ENCODE results near the gene REC8.

The REC8 gene

DNA sequence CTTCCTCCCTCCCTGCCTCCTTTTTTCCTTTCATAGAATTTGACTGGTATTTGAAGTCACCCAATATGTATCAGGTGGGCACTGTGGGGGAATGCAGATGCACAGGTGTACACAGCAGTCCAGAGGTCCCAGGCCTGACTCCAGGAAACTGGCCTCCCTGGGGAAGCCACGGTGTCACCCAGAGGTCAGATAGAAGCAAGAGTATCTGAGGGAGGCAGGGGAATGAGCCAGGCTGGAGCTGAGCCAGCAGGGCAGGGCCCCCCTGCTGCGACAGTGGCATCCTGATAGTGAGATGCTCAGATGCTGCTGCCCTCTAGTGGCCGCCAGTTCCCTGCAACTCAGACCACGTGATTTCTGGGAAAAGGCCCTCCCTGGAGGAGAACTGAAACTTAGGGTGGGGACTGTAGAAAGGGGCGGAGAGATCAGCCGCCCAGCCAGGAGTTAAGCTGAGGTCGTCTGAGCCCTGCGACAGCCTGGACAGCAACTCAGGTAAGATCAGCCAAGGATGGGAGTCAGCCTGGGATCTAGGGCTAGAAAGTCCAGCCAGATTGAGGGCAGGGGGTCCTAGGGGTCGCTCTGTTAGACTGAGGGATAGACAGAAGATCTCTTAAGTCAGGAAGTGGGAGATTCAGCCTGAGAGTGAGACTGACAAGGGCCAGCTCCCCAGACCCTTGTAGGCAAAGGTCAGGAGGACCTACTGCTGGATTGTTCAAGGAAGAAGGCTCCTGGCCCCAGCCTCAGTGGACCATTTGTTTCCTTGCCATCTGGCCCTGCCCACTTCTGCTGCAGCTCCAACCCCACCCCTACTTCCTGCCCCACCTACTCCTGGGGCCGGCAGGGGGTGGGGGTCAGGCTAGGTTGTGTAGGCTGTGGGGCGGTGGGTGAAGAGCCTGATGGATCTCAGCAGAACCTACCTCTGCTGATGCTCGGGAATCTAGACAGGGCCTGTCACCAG, 10.8 kb upstream of the REC8 start, which contains the start of gene IRF9:
Gene IRF9 (plus strand): TSS at position 416 of the 955 bp plus-strand sequence. CDS start 880 bp downstream, outside the sequence.
- TF ChIP-seq, protein P1, sequence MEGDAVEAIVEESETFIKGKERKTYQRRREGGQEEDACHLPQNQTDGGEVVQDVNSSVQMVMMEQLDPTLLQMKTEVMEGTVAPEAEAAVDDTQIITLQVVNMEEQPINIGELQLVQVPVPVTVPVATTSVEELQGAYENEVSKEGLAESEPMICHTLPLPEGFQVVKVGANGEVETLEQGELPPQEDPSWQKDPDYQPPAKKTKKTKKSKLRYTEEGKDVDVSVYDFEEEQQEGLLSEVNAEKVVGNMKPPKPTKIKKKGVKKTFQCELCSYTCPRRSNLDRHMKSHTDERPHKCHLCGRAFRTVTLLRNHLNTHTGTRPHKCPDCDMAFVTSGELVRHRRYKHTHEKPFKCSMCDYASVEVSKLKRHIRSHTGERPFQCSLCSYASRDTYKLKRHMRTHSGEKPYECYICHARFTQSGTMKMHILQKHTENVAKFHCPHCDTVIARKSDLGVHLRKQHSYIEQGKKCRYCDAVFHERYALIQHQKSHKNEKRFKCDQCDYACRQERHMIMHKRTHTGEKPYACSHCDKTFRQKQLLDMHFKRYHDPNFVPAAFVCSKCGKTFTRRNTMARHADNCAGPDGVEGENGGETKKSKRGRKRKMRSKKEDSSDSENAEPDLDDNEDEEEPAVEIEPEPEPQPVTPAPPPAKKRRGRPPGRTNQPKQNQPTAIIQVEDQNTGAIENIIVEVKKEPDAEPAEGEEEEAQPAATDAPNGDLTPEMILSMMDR (IDR thresholded peaks at IDR 0.05; ENCODE audit: low read depth, low read length): peak; percentile 76
- H3K4me3 ChIP-seq (ENCODE audit: low read depth, low read length): peak within 1 kb of the TSS; percentile 68

DNA sequence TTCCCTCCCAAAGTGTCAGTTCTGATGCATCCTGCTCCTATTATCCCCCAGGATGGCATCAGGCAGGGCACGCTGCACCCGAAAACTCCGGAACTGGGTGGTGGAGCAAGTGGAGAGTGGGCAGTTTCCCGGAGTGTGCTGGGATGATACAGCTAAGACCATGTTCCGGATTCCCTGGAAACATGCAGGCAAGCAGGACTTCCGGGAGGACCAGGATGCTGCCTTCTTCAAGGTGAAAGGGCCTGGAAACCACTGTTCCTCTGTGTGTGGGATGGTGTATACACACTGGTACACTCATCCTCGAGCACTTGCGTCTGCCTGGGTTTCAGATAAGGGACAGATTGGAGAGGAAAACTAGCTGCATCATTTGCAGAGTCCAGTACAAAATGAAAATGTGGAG, 9.8 kb upstream of the REC8 start:
- H3K4me3 ChIP-seq (ENCODE audit: low read depth, low read length): peak overlapping the region; percentile 68

DNA sequence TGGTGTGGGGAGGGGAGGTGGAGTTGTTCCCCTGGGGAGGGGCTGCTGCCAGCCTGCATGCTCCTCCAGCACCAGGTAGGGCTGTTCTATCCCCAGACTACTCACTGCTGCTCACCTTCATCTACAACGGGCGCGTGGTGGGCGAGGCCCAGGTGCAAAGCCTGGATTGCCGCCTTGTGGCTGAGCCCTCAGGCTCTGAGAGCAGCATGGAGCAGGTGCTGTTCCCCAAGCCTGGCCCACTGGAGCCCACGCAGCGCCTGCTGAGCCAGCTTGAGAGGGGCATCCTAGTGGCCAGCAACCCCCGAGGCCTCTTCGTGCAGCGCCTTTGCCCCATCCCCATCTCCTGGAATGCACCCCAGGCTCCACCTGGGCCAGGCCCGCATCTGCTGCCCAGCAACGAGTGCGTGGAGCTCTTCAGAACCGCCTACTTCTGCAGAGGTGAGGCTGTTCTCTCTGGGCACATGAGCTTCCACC, 7.3 kb upstream of the REC8 start:
- no peak overlapping the region for H3K4me3 ChIP-seq (ENCODE audit: low read depth, low read length)
- TF ChIP-seq, protein P1 (IDR thresholded peaks at IDR 0.05; ENCODE audit: low read depth, low read length): no peak

More for the DNA sequence above, 9.8 kb upstream of the REC8 start:
- TF ChIP-seq, protein P1 (IDR thresholded peaks at IDR 0.05; ENCODE audit: low read depth, low read length): no peak

DNA sequence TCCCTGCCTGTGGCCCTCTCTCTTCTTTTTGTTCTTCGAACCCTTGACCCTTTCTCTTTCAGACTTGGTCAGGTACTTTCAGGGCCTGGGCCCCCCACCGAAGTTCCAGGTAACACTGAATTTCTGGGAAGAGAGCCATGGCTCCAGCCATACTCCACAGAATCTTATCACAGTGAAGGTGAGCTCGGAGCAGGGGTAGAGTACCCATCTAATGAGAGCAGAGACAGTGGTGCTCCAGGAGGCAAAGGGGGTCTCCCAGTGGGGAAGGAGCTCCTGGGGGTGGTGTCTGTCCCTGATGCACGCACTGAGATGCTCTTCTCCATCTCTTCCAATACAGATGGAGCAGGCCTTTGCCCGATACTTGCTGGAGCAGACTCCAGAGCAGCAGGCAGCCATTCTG, 6.1 kb upstream of the REC8 start:
- TF ChIP-seq, protein P1 (IDR thresholded peaks at IDR 0.05; ENCODE audit: low read depth, low read length): no peak
- H3K4me3 ChIP-seq (ENCODE audit: low read depth, low read length): no peak overlapping the region

DNA sequence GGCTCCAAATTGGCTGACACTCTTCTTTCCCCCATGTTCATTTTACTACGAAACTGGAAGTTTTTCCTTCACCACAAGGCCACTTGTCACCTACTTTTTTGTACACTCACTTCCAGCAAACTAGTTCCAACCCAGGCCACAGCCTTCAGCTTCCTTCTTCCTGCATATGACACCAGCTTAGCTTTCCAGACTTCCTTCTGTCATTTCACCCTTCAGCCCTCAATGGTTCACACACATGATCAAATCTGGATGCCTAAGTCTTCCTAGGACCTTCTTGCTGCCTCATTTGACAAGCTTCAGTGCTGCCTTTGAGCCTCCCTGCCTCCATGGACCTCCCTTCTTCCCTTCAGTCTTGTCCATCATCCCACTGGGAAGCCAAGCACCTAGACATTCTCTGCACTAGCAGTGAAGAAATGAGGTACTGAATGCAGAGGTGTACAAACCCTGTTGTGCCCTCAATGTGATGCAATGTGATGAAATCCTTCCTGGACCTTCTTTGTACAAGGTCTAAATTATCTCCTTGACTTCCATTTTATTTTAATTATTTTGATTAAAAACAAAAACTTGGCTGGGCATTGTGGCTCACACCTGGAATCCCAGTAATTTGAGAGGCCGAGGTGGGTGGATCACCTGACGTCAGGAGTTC, 4.3 kb upstream of the REC8 start:
- no peak overlapping the region for H3K4me3 ChIP-seq (ENCODE audit: low read depth, low read length)

DNA sequence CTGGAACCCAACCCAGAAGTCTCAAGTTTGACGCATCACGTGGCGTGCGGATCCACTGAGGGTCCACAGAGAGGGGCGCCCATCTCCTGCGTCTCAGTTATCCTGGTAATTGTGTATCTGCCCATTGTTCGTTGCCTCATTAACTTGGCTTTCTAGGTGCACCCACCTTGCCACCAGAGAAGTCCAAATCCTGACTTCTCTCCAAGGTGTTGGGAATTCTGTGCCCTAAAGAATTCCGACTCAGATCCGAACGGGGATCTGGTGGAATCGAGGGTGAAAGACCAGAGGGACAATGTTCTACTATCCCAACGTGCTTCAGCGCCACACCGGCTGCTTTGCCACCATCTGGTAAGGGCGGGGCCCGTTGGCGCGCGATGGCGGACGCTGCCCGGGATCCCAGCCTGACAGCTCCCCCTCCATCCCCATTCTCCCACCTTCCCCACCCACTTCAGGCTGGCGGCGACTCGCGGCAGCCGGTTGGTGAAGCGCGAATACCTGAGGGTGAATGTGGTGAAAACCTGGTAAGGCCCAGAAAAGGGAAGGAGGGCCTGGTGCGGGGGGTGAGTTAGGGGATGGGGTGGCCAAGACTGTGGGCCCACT, 481 bp downstream of the REC8 start:
- H3K4me3 ChIP-seq (ENCODE audit: low read depth, low read length): no peak overlapping the region
- TF ChIP-seq, protein P1 (IDR thresholded peaks at IDR 0.05; ENCODE audit: low read depth, low read length): no peak

More for the DNA sequence above, 4.3 kb upstream of the REC8 start:
- TF ChIP-seq, protein P1 (IDR thresholded peaks at IDR 0.05; ENCODE audit: low read depth, low read length): no peak
